Measurements from ENCODE around the gene FAM187B. TPM values are rescaled to one million over a fixed set of nuclear protein-coding genes. Genes with fewer than 3 reads are reported as not detected.

The FAM187B gene
- total RNA-seq, 2 donors from 2014 or later, result not detected

GRCh38 chr19:35247526-35248309 is 19.2 kb upstream of the FAM187B start:
- H3K27me3 ChIP-seq (ENCODE audit: control insufficient read depth, insufficient read depth, low read length, poor library complexity, severe bottlenecking), result no peaks in the 10 kb centered on the region
- H3K27ac ChIP-seq (ENCODE audit: low read depth, low read length), result peak overlapping the region; percentile 96

GRCh38 chr19:35246466-35247092 is 18.0 kb upstream of the FAM187B start:
- Histone ChIP-seq H3K36me3 (ENCODE audit: control insufficient read depth, insufficient read depth, low read length) (peaks cover 16% of the 10 kb centered on the region), H3K4me1 (ENCODE audit: control insufficient read depth, insufficient read depth, low read length) (peaks cover 8% of the 10 kb centered on the region), H3K27ac (ENCODE audit: low read depth, low read length) (no peak overlapping the region), H3K9ac (ENCODE audit: extremely low read depth, low read length, poor library complexity, severe bottlenecking) (no peak overlapping the region), H3K27me3 (ENCODE audit: control insufficient read depth, insufficient read depth, low read length, poor library complexity, severe bottlenecking) (no peaks in the 10 kb centered on the region), H3K4me3 (ENCODE audit: low read length) (no peak overlapping the region), H3K9me3 (ENCODE audit: control insufficient read depth, low read length) (peaks cover 7% of the 10 kb centered on the region)
- DNase-seq, result no peak
- Mint-ChIP-seq H3K4me3 (no peak overlapping the region), H3K4me1 (peaks cover 20% of the 10 kb centered on the region), H3K27ac (no peak overlapping the region), H3K36me3 (ENCODE audit: low read depth) (peaks cover 20% of the 10 kb centered on the region), H3K9me3 (peaks cover 12% of the 10 kb centered on the region), H3K27me3 (ENCODE audit: insufficient read depth) (no peaks in the 10 kb centered on the region)
- WGBS, 2 experiments (ENCODE audit: insufficient coverage in 1 of 2, insufficient read length in 1 of 2), result 96 to 100% methylated on average over 3 to 4 of the region's 4 CpGs
- no peak for TF ChIP-seq CTCF (conservative IDR thresholded peaks at IDR 0.05)

More at GRCh38 chr19:35247526-35248309, 19.2 kb upstream of the FAM187B start:
- H3K27me3 Mint-ChIP-seq (ENCODE audit: insufficient read depth), result no peaks in the 10 kb centered on the region
- H3K4me1 Mint-ChIP-seq, result peaks cover 23% of the 10 kb centered on the region
- peaks cover 28% of the 10 kb centered on the region for H3K36me3 Mint-ChIP-seq (ENCODE audit: low read depth)
- DNase-seq, result peak; percentile 98
- WGBS, 2 experiments (ENCODE audit: insufficient coverage in 1 of 2, insufficient read length in 1 of 2), result 2 to 3% methylated on average over 20 to 42 of the region's 42 CpGs
- H3K36me3 ChIP-seq (ENCODE audit: control insufficient read depth, insufficient read depth, low read length), result peaks cover 27% of the 10 kb centered on the region
- no peaks in the 10 kb centered on the region for H3K9me3 ChIP-seq (ENCODE audit: control insufficient read depth, low read length)
- H3K4me3 Mint-ChIP-seq, result peak overlapping the region; percentile 100
- H3K9ac ChIP-seq (ENCODE audit: extremely low read depth, low read length, poor library complexity, severe bottlenecking), result peak overlapping the region; percentile 93
- H3K4me3 ChIP-seq (ENCODE audit: low read length), result peak overlapping the region; percentile 95
- TF ChIP-seq CTCF (conservative IDR thresholded peaks at IDR 0.05), result peak; percentile 73
- peaks cover 8% of the 10 kb centered on the region for H3K4me1 ChIP-seq (ENCODE audit: control insufficient read depth, insufficient read depth, low read length)
- H3K27ac Mint-ChIP-seq, result peak overlapping the region; percentile 100
- peaks cover 6% of the 10 kb centered on the region for H3K9me3 Mint-ChIP-seq

- DNase-seq, result no peak
- H3K27me3 ChIP-seq (ENCODE audit: control insufficient read depth, insufficient read depth, low read length, poor library complexity, severe bottlenecking), result no peaks in the 10 kb centered on the region
- H3K9me3 Mint-ChIP-seq, result peaks cover 40% of the 10 kb centered on the region
- no peaks in the 10 kb centered on the region for H3K27me3 Mint-ChIP-seq (ENCODE audit: insufficient read depth)
- no peaks in the 10 kb centered on the region for H3K36me3 Mint-ChIP-seq (ENCODE audit: low read depth)
- no peak overlapping the region for H3K27ac ChIP-seq (ENCODE audit: low read depth, low read length)
- peaks cover 24% of the 10 kb centered on the region for H3K9me3 ChIP-seq (ENCODE audit: control insufficient read depth, low read length)
- H3K4me3 ChIP-seq (ENCODE audit: low read length), result no peak overlapping the region
- H3K4me1 Mint-ChIP-seq, result no peaks in the 10 kb centered on the region
- no peak overlapping the region for H3K27ac Mint-ChIP-seq
- 100% methylated on average over 1 of the region's 1 CpG; no CpG with 5 or more reads in 1 of the 2 experiments for WGBS, 2 experiments (ENCODE audit: insufficient coverage in 1 of 2, insufficient read length in 1 of 2)
- TF ChIP-seq CTCF (conservative IDR thresholded peaks at IDR 0.05), result no peak
- no peak overlapping the region for H3K4me3 Mint-ChIP-seq
- H3K36me3 ChIP-seq (ENCODE audit: control insufficient read depth, insufficient read depth, low read length), result no peaks in the 10 kb centered on the region
- H3K9ac ChIP-seq (ENCODE audit: extremely low read depth, low read length, poor library complexity, severe bottlenecking), result no peak overlapping the region
- H3K4me1 ChIP-seq (ENCODE audit: control insufficient read depth, insufficient read depth, low read length), result no peaks in the 10 kb centered on the region
These were observed 12.9 kb upstream of the FAM187B start for GRCh38 chr19:35241417-35241816.
